Measurements from ENCODE around the gene TMBIM6.
"Not testable (repeated sequence)": the region's sequence is repeated elsewhere in the genome, so short reads cannot be mapped to it uniquely, and the experiment has no call there.

- not testable (repeated sequence) for TF ChIP-seq POLR2AphosphoS5, EP300 (IDR thresholded peaks at IDR 0.05)
These were observed 23.6 kb upstream of the TMBIM6 start for GRCh38 chr12:49717800-49718199.
